ENCODE measurements around the gene VSIG4.

- TF ChIP-seq, protein P1, sequence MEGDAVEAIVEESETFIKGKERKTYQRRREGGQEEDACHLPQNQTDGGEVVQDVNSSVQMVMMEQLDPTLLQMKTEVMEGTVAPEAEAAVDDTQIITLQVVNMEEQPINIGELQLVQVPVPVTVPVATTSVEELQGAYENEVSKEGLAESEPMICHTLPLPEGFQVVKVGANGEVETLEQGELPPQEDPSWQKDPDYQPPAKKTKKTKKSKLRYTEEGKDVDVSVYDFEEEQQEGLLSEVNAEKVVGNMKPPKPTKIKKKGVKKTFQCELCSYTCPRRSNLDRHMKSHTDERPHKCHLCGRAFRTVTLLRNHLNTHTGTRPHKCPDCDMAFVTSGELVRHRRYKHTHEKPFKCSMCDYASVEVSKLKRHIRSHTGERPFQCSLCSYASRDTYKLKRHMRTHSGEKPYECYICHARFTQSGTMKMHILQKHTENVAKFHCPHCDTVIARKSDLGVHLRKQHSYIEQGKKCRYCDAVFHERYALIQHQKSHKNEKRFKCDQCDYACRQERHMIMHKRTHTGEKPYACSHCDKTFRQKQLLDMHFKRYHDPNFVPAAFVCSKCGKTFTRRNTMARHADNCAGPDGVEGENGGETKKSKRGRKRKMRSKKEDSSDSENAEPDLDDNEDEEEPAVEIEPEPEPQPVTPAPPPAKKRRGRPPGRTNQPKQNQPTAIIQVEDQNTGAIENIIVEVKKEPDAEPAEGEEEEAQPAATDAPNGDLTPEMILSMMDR (IDR thresholded peaks at IDR 0.05): no peak
- TF ChIP-seq POLR2A (IDR thresholded peaks at IDR 0.05): no peak
These were observed 40.2 kb downstream of the VSIG4 start for GRCh38 chrX:65999563-66000148.

All from thyroid gland (tissue), 4 donors.